Dendritic cell treated with granulocyte-macrophage colony-stimulating factor and Interleukin-4, amounts not matched to agents 40 ng/mL and 50 ng/mL, for 4 days (primary cell): ENCODE measurements around the gene FGF12.

Experiments used
- H3K27ac Mint-ChIP-seq: one replicate; pipeline ENCODE4 v1.8.0; 2022; ENCODE audit warnings: mild to moderate bottlenecking, mixed read lengths
- H3K27me3 Mint-ChIP-seq: one replicate; pipeline ENCODE4 v1.8.0; 2022; ENCODE audit warnings: mild to moderate bottlenecking, mixed read lengths
- H3K36me3 Mint-ChIP-seq: one replicate; pipeline ENCODE4 v1.8.0; 2022; ENCODE audit warnings: low read depth, mixed read lengths
- H3K4me1 Mint-ChIP-seq: one replicate; pipeline ENCODE4 v1.8.0; 2022; ENCODE audit warnings: low read depth, mixed read lengths
- H3K4me3 Mint-ChIP-seq: one replicate; pipeline ENCODE4 v1.8.0; 2022; ENCODE audit warnings: mild to moderate bottlenecking, moderate library complexity, mixed read lengths
- H3K9me3 Mint-ChIP-seq: one replicate; pipeline ENCODE4 v1.8.0; 2022; ENCODE audit warnings: mixed read lengths
- intact Hi-C: fragments of 100-400 bp; cut with micrococcal nuclease; formaldehyde crosslinking; loops from one replicate; pipeline ENCODE4 v1.15.0; 2022

Gene FGF12

GRCh38 chr3:192186498-192186897, 540.8 kb downstream of the FGF12 start:
- no peaks in the 10 kb centered on the region for H3K36me3 Mint-ChIP-seq
- H3K9me3 Mint-ChIP-seq, result no peaks in the 10 kb centered on the region
- H3K27ac Mint-ChIP-seq, result no peak overlapping the region
- H3K4me3 Mint-ChIP-seq, result no peak overlapping the region
- H3K27me3 Mint-ChIP-seq, result no peaks in the 10 kb centered on the region
- intact Hi-C loops, result loop anchor here (5.0 kb wide), 1 partner anchor 236 kb away; no protein-coding TSS in a partner anchor
- H3K4me1 Mint-ChIP-seq, result no peaks in the 10 kb centered on the region

- Mint-ChIP-seq H3K36me3 (no peaks in the 10 kb centered on the region), H3K27ac (no peak overlapping the region), H3K9me3 (no peaks in the 10 kb centered on the region), H3K4me1 (no peaks in the 10 kb centered on the region), H3K27me3 (no peaks in the 10 kb centered on the region), H3K4me3 (no peak overlapping the region)
- intact Hi-C loops, result loop anchor here (5.0 kb wide), 1 partner anchor 236 kb away; no protein-coding TSS in a partner anchor
Observed at GRCh38 chr3:192186045-192186444, 541.3 kb downstream of the FGF12 start.

- Mint-ChIP-seq H3K36me3 (no peaks in the 10 kb centered on the region), H3K9me3 (no peaks in the 10 kb centered on the region), H3K4me3 (no peak overlapping the region), H3K27ac (no peak overlapping the region), H3K4me1 (no peaks in the 10 kb centered on the region), H3K27me3 (no peaks in the 10 kb centered on the region)
- intact Hi-C loops, result no loop called here
Observed at GRCh38 chr3:192183109-192183508, 544.2 kb downstream of the FGF12 start.

GRCh38 chr3:192181151-192181550, 546.2 kb downstream of the FGF12 start:
- no peak overlapping the region for H3K4me3 Mint-ChIP-seq
- H3K4me1 Mint-ChIP-seq, result no peaks in the 10 kb centered on the region
- H3K27ac Mint-ChIP-seq, result no peak overlapping the region
- intact Hi-C loops, result no loop called here
- H3K27me3 Mint-ChIP-seq, result no peaks in the 10 kb centered on the region
- no peaks in the 10 kb centered on the region for H3K9me3 Mint-ChIP-seq
- H3K36me3 Mint-ChIP-seq, result no peaks in the 10 kb centered on the region

GRCh38 chr3:192177383-192177782, 550.0 kb downstream of the FGF12 start:
- H3K27ac Mint-ChIP-seq, result no peak overlapping the region
- intact Hi-C loops, result no loop called here
- H3K27me3 Mint-ChIP-seq, result no peaks in the 10 kb centered on the region
- H3K9me3 Mint-ChIP-seq, result no peaks in the 10 kb centered on the region
- no peaks in the 10 kb centered on the region for H3K4me1 Mint-ChIP-seq
- no peaks in the 10 kb centered on the region for H3K36me3 Mint-ChIP-seq
- H3K4me3 Mint-ChIP-seq, result no peak overlapping the region

GRCh38 chr3:192174283-192174682, 553.1 kb downstream of the FGF12 start:
- no peaks in the 10 kb centered on the region for H3K36me3 Mint-ChIP-seq
- no peaks in the 10 kb centered on the region for H3K9me3 Mint-ChIP-seq
- H3K27ac Mint-ChIP-seq, result no peak overlapping the region
- H3K27me3 Mint-ChIP-seq, result no peaks in the 10 kb centered on the region
- H3K4me3 Mint-ChIP-seq, result no peak overlapping the region
- intact Hi-C loops, result no loop called here
- no peaks in the 10 kb centered on the region for H3K4me1 Mint-ChIP-seq

- Mint-ChIP-seq H3K27me3 (no peaks in the 10 kb centered on the region), H3K36me3 (no peaks in the 10 kb centered on the region), H3K4me3 (no peak overlapping the region), H3K4me1 (no peaks in the 10 kb centered on the region), H3K9me3 (no peaks in the 10 kb centered on the region), H3K27ac (no peak overlapping the region)
- intact Hi-C loops, result no loop called here
Observed at GRCh38 chr3:192171213-192171612, 556.1 kb downstream of the FGF12 start.

GRCh38 chr3:192170659-192171058, 556.7 kb downstream of the FGF12 start:
- Mint-ChIP-seq H3K36me3 (no peaks in the 10 kb centered on the region), H3K9me3 (no peaks in the 10 kb centered on the region), H3K27me3 (no peaks in the 10 kb centered on the region), H3K4me3 (no peak overlapping the region), H3K4me1 (no peaks in the 10 kb centered on the region), H3K27ac (no peak overlapping the region)
- intact Hi-C loops, result no loop called here

GRCh38 chr3:192170031-192170430, 557.3 kb downstream of the FGF12 start:
- H3K4me3 Mint-ChIP-seq, result no peak overlapping the region
- H3K36me3 Mint-ChIP-seq, result no peaks in the 10 kb centered on the region
- H3K4me1 Mint-ChIP-seq, result no peaks in the 10 kb centered on the region
- H3K27me3 Mint-ChIP-seq, result no peaks in the 10 kb centered on the region
- intact Hi-C loops, result no loop called here
- H3K9me3 Mint-ChIP-seq, result no peaks in the 10 kb centered on the region
- no peak overlapping the region for H3K27ac Mint-ChIP-seq

- Mint-ChIP-seq H3K4me3 (no peak overlapping the region), H3K36me3 (no peaks in the 10 kb centered on the region), H3K9me3 (no peaks in the 10 kb centered on the region), H3K4me1 (no peaks in the 10 kb centered on the region), H3K27ac (no peak overlapping the region), H3K27me3 (no peaks in the 10 kb centered on the region)
- intact Hi-C loops, result no loop called here
Observed at GRCh38 chr3:192169332-192169915, 557.9 kb downstream of the FGF12 start.

- intact Hi-C loops, result no loop called here
- H3K36me3 Mint-ChIP-seq, result no peaks in the 10 kb centered on the region
- no peaks in the 10 kb centered on the region for H3K27me3 Mint-ChIP-seq
- no peak overlapping the region for H3K4me3 Mint-ChIP-seq
- H3K4me1 Mint-ChIP-seq, result no peaks in the 10 kb centered on the region
- H3K9me3 Mint-ChIP-seq, result no peaks in the 10 kb centered on the region
- no peak overlapping the region for H3K27ac Mint-ChIP-seq
Observed at GRCh38 chr3:192168202-192168601, 559.1 kb downstream of the FGF12 start.

- H3K36me3 Mint-ChIP-seq, result no peaks in the 10 kb centered on the region
- H3K27ac Mint-ChIP-seq, result no peak overlapping the region
- H3K4me1 Mint-ChIP-seq, result no peaks in the 10 kb centered on the region
- no peaks in the 10 kb centered on the region for H3K9me3 Mint-ChIP-seq
- H3K27me3 Mint-ChIP-seq, result no peaks in the 10 kb centered on the region
- intact Hi-C loops, result no loop called here
- H3K4me3 Mint-ChIP-seq, result no peak overlapping the region
Observed at GRCh38 chr3:192165552-192165951, 561.8 kb downstream of the FGF12 start.

- no peaks in the 10 kb centered on the region for H3K4me1 Mint-ChIP-seq
- intact Hi-C loops, result no loop called here
- H3K27ac Mint-ChIP-seq, result no peak overlapping the region
- no peak overlapping the region for H3K4me3 Mint-ChIP-seq
- no peaks in the 10 kb centered on the region for H3K9me3 Mint-ChIP-seq
- H3K36me3 Mint-ChIP-seq, result no peaks in the 10 kb centered on the region
- H3K27me3 Mint-ChIP-seq, result no peaks in the 10 kb centered on the region
Observed at GRCh38 chr3:192161661-192162060, 565.7 kb downstream of the FGF12 start.

GRCh38 chr3:192156382-192156781, 571.0 kb downstream of the FGF12 start:
- Mint-ChIP-seq H3K27ac (no peak overlapping the region), H3K4me3 (no peak overlapping the region), H3K4me1 (no peaks in the 10 kb centered on the region), H3K27me3 (no peaks in the 10 kb centered on the region), H3K36me3 (no peaks in the 10 kb centered on the region), H3K9me3 (no peaks in the 10 kb centered on the region)
- intact Hi-C loops, result no loop called here

- H3K27ac Mint-ChIP-seq, result no peak overlapping the region
- H3K4me1 Mint-ChIP-seq, result no peaks in the 10 kb centered on the region
- intact Hi-C loops, result no loop called here
- no peaks in the 10 kb centered on the region for H3K27me3 Mint-ChIP-seq
- no peaks in the 10 kb centered on the region for H3K36me3 Mint-ChIP-seq
- no peak overlapping the region for H3K4me3 Mint-ChIP-seq
- no peaks in the 10 kb centered on the region for H3K9me3 Mint-ChIP-seq
Observed at GRCh38 chr3:192155194-192155593, 572.1 kb downstream of the FGF12 start.
